ENCODE results near the gene EPS8L1.
"Not testable (repeated sequence)": the region's sequence is repeated elsewhere in the genome, so short reads cannot be mapped to it uniquely, and the experiment has no call there.

EPS8L1 gene

DNA sequence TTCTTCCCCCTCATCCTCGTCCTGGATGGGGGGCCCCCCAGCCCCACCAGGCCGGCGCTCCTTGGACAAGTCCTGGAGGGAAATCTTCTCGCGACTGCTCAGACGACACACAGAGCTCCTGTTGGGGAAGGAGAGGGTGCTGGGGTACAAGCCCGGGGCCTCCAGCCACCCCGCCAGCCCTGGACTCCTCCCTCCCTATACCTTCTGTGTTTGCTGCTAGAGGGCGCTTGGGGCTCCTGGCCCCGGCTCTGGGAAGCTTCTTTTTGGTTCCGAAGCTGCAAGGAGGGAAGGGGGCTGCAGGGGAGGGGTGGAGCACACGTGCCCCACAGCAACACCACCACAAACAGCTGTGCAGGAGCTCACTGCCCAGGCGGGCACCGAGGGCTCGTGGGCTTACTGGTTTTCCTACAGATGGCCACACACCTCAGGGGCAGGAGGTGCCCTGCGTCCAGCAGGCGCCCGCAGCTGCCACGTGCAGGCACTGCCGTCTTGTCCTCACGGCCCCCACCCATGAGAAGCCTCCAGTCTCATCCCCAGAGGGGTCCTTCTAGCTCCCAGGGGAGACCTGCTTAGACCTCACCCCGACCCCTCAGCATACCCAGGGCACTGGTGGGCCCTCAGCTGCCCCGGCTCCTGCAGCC is 20.5 kb downstream of the EPS8L1 start:
- DNase-seq, result no peak

DNA sequence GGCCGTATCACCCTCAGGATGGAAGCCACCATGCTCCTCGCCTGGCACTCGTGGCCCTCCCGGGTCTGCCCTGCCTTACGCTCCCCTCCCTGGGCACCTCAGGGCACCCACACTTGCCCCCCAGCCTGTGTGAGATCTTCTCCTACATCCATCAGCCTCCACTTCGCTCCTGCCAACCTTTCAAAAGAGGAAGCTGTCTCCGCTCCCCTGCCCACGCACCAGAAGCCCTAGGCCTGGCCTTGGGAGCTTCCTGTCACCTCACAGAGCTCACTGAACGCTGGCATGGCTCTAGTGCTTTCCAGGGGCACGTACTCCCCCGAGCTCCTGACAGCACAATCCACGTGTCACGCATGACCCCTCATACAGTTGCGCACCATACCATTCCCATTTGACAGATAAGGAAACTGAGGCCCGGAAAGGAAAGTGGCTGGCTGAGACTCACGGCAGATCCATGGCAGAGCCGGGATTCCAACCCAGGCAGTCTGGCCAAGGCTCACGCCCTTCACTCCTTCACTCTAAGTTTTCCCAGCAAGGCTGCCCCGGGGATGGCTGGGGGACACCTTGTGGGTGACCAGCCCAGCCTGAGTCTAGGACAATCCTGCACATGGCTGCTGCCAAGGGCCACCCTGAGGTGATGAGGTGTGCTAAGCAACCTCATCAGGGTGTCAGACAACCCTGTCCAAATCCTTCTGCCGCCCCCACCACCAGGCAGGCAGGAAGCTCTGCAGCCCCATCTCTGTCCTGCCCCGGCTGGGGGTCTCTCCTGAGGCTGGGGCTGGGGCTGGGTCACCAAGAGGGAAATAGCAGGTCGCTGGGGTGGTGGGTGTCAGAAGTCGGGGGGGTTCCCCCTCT is 22.4 kb downstream of the EPS8L1 start:
- no peak for DNase-seq

DNA sequence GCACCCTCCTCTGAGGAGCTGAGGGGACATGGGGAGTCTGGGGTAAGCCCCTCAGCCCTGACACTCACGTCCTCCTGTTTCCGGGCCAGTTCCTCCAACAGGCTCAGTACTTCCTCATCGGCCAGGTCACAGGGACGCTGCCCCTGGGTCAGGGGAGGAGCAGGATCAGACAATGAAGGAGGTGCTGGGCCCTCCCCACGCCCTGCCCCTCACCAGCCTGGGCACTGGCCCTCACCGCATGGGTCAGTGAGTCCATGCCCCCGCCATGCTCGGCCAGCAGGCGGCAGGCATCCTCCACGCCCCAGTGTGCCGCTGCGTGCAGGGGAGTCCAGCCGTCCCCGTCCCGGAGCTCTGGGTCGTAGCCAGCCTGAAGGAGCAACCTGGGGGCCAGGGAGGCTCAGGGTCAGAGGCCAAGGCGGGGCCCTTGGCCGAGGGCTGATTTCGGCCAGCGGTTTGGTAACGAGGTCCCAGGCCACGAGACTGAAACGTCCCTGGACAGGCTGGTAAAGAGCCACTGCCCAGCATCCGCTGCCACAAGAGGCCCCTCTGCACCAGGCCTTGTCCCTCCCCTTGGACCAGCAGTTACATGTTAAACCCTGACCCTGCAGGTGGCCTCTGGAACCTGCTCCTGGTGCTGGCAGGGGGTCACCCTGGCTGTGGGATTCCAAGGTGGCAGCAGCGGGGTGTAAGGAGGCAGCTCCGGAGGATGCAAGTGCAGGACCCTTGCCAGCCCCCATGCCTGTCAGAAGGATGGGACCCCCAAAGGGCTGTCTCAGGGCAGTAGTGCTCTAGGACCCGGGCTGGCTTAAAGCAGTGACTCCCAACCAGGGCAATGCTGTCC is 23.3 kb downstream of the EPS8L1 start:
- DNase-seq, result no peak

DNA sequence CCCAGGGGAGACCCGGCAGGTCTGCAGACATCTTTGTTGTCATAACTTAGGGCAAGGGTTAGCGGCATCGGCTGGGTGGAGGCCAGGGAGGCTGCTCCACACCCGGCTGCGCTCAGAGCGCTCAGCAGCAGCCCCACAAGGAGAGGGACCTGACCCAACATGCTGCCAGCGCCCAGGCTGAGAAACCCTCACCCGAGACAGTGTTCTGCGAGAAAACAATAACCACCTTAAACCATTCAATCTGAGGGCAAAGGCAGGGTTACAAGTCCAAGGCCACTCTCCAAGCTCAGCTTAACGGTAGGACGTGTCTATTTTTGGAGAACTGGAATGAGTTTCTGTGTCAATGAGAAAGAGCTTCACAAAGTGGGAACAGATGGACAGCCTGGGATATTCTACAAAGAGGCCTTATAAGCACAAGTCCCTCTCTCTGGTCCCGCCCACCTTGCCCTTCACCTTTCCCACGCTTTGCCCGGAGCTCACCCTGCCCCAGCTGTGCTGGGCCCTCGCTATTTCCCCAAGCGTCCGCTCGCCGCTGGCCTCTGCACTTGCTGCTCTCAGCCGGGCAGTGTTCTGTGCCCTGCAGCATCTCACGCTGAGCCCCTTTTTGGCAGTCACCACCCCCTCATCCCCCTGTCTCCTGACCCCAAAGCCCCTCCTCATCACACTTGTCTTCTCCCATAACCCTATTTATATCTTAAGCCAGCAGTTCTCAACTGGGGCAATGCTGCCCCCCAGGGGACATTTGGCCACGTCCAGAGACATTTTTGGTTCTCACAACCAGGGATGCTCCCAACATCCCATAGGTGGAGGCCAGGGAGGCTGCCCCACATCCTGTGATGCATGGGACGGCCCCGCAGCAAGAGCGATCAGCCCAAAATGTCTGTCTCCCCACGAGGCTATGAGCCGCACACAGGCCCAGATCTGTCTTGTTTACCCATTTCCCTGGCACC is 24.2 kb downstream of the EPS8L1 start:
- DNase-seq, result no peak

DNA sequence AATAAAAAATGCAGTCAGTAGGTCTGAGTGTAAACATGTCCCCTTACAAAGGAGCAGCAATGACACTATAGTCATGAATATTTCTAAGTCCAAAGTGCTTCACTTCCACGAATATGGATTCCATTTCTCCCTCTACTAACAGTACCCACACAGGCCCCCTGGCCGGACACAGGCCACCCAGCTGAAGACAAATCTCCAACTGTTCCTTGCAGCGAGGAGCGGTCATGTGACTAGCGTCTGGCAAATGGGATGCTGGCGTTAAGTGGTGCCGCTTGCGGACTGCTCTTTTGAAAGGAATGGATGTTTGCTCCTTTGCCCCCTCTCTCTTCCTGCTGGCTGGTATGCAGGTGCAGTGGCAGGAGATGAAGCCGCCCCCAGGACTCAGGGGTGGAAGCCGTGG is 25.6 kb downstream of the EPS8L1 start:
- no peak for DNase-seq

- no peak for DNase-seq
Observed at GRCh38 chr19:55103190-55103589, 27.5 kb downstream of the EPS8L1 start.

GRCh38 chr19:55105237-55105636 is 29.6 kb downstream of the EPS8L1 start:
- DNase-seq, result no peak

DNA sequence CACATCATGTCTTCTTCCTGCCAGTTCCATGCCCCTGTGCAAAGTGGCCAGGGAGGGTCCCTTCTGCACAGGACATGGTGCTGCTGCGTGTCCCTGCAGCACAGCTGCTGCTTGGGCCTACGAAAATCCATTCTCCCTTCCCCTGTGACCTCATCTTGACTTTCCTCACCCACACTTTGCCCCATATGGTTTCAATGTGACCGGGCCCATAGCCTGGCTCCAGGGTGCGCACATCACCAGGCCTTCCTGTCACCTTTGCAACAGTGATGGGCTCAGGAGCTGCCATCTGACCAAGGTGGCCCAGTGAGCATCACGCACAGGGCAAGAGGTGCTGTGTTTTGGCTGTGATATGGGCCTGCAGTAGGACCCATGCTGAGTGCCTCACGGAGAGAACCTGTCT is 30.9 kb downstream of the EPS8L1 start:
- no peak for DNase-seq

GRCh38 chr19:55107252-55107651 is 31.6 kb downstream of the EPS8L1 start:
- DNase-seq, result not testable (repeated sequence)

- no peak for DNase-seq
Observed at GRCh38 chr19:55109527-55110291, 34.0 kb downstream of the EPS8L1 start.

GRCh38 chr19:55111238-55111831 is 35.7 kb downstream of the EPS8L1 start:
- DNase-seq, result no peak

DNA sequence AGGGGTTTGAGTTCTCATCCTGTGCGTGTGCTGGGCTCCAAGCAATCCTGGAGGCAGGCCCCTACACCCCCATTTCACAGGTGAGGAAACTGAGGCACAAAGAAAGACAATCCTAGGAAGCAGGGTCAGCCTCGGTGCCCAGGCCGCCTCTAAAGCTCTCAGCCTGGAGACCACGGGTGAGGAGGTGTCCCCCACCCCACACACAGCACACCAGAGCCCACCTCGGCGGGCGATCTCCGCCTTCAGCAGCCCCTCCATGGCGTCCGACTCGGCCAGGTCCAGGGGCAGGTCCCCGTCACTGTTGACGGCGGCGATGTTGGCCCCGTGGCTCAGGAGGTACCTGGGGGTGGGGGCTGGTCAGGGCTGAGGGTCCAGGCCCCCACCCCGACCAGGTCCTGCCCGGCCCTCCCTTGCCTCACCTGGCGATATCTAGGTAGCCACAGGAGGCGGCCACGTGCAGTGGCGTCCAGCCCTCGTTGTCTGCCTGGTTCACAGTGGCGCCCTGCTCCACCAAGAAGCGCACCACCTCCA is 36.6 kb downstream of the EPS8L1 start:
- DNase-seq, result no peak

DNA sequence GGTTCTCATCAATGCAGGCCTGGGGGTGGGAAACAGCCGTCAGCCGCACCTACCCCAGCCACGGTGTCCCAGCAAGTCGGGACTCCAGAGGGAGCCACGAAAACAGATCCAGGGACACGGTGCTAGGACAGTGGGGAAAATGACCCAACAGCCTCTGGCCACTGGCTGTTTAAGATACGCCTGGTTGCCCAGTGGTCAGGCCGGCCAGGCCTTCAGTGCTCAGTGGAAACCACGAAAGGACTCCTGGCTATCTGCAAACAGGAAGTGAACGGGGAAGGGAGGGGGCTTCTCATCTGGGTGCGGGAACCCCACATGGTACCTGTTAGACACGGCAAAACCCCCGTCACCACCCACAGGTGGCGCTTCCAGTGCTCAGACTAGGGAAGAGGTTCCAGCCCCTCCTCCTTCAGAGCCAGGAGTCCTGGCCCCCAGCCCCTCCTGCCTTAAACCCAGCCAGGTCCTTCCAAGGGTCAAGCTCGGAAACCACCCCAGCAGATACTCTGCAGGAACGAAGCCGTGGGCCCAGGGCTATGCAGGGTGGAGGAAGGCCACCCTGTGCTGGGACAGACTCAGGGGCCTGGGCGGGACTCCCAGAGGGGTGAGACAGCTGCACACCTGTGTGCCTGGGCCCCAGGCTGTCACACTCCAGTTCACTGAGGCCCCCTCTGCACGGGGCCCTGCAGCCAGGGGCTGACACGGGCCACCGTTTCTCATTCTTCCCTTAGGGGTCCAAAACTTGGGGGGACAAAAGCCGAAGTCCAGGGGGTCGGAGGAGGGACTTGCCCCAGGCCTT is 37.3 kb downstream of the EPS8L1 start:
- DNase-seq, result no peak

DNA sequence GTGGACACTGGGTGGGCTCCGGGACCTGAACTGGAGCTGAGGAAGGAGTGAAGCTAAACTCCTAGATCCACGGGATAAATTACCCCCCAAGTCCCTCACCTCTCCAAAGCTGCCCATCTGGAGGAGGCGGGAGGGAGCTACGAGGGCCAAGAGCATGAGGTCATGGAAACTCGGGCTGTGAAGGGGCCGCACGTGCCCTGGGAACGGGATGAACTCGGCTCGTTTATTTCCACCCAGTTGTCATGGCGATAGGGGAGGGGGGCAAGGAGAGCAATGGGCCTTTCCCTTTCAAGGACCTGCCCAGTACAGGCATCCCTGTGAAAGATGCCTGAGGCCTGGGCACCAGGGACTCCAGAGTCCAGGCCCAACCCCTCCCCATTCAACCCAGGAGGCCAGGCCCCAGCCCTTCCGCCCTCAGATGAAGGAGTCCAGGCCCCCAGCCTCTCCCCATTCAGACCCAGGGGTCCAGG is 37.9 kb downstream of the EPS8L1 start:
- no peak for DNase-seq

DNA sequence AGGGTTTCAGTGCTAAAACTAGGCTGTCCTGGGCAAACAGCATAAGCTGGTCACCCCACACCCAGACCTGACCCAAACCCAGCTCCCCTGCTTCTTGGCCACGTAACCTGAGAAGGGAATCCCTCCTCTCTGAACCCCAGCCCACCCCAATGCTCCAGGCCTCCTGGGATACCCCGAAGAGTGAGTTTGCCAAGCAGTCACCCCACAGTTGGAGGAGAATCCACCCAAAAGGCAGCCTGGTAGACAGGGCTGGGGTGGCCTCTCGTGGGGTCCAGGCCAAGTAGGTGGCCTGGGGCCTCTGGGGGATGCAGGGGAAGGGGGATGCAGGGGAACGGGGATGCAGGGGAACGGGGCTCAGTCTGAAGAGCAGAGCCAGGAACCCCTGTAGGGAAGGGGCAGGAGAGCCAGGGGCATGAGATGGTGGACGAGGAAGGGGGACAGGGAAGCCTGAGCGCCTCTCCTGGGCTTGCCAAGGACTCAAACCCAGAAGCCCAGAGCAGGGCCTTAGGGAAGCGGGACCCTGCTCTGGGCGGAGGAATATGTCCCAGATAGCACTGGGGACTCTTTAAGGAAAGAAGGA is 39.0 kb downstream of the EPS8L1 start:
- DNase-seq, result no peak

DNA sequence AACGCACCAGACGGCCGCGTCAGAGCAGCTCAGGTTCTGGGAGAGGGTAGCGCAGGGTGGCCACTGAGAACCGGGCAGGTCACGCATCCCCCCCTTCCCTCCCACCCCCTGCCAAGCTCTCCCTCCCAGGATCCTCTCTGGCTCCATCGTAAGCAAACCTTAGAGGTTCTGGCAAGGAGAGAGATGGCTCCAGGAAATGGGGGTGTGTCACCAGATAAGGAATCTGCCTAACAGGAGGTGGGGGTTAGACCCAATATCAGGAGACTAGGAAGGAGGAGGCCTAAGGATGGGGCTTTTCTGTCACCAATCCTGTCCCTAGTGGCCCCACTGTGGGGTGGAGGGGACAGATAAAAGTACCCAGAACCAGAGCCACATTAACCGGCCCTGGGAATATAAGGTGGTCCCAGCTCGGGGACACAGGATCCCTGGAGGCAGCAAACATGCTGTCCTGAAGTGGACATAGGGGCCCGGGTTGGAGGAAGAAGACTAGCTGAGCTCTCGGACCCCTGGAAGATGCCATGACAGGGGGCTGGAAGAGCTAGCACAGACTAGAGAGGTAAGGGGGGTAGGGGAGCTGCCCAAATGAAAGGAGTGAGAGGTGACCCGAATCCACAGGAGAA is 39.9 kb downstream of the EPS8L1 start:
- DNase-seq, result no peak

- DNase-seq, result peak; percentile 45 to 50
Observed at GRCh38 chr19:55116232-55116858, 40.7 kb downstream of the EPS8L1 start.

DNA sequence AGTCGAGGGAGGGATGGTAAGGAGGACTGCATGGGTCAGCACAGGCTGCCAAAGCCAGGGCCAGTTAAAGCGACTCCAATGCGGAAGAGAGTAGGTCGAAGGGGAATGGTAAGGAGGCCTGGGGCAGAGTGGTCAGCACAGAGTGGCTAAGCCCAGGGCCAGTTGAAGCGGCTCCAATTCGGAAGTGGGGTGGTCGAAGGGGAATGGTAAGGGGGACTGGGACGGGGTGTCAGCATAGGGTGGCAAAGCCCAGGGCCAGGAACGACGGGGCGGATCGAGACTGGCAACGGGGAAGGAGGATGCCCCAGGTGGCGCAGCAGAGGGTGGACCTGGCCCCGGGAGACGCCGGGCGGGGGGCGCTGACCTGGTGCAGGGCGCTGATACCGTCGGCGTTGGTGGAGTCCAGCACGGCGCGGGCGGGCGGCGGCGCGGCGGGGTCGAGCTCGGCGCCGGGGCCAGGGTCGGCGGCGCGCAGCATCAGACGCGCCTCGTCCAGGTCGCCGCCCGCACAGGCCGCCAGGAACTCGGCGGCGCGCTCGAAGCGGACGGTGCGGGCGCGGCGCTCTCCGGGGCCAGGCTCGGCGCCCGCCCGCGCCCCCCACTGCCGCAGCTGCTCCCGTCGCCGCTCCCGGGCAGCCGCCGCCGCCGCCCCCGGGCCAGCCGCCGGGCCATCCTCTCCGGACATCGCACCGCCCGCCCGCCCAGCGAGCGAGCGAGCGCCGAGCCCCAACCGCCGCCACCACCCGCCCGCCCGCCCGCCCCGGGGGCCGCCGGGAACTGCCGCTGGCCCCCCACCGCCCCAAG is 41.4 kb downstream of the EPS8L1 start, which contains the start of gene PPP1R12C:
PPP1R12C (minus strand) TSS at position 779 of the 804 bp plus-strand sequence; CDS start at position 685, 94 bp downstream.
- peak in 1 of 2 experiments; percentile 11 for DNase-seq
